Hippocampal formation (tissue), 2 donors: ENCODE data around the gene S1PR1.

Experiments used
- DNase-seq, 2 donors: peaks; one replicate each; lab custom pipeline; 2025; lab: John Stamatoyannopoulos, UW

Gene S1PR1

DNA sequence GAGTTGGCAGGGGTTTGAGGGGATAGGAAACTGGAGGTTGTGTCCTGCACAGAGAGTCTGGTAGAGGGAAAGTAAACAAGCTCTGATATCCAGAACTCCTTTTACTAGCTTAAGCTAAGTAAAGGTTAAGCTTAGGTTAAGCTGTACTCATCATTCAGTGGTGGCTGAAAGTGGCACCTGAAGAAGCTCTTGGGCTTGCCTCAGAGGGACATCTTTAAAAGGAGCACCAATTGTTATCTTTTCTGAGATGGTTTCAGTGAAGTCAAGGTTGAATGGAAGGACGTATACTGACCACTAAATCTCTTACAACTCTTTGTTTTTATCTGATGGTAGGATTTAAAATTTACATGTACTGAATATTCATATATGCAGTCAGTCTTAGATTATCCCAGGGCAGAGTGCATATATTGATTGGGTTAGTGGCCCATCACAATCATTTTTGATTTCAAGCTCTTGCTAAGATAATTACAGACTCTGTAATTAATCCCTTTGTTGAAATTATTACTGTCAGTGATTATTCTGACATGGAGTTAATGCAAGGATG lies 43.3 kb downstream of the S1PR1 start:
- no peak for DNase-seq

DNA sequence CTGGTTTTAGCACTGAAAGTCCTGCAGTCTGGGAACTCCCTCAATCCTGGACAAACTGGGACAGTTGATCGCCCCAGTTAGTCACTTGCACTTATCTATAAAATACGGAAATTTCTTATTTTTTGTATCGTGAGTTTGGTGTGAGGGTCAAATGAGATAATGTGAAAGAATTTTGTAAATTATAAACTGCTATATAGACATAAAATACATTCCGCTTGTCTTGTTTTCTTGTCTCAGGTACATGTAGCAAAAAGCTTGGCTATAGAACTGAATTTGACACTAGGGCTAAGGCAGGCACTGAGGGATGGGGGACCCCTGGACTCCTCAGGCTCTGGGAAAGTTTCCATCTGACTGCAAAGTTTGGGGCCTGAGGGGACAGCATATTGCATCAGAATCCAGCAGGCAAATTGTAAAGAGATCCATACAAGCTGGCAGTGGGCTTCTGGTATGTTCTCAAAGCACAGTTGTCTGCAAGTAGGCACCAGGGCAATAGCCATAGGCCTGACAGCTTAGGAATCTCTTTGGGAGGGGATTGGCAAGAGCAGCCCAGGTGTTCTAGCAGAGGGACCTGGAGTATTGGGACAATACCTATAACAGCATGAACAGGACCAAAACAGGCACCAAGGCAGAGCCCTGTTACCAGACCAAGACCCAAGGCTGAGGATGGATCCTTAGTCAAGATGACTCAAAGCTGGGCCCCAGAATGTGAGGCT lies 44.3 kb downstream of the S1PR1 start:
- no peak for DNase-seq

DNA sequence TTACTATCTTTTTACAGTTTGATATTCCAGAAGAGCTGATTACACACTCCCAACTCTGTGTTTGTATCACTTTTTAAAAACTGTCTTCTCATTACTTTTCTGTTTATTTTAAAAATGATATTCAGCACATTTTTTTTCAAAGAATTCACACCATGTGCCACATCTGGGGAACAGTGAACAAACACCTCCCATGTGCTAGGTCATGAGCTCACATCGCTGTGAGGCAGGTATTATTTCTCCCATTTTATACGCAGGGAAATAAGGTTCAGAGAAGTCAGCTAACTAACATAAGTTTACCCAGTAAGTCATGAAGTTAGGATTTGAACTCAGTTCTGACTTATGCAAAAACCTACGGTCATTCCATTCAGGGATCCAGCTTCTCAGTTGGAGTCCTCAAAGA lies 44.9 kb downstream of the S1PR1 start:
- no peak for DNase-seq

DNA sequence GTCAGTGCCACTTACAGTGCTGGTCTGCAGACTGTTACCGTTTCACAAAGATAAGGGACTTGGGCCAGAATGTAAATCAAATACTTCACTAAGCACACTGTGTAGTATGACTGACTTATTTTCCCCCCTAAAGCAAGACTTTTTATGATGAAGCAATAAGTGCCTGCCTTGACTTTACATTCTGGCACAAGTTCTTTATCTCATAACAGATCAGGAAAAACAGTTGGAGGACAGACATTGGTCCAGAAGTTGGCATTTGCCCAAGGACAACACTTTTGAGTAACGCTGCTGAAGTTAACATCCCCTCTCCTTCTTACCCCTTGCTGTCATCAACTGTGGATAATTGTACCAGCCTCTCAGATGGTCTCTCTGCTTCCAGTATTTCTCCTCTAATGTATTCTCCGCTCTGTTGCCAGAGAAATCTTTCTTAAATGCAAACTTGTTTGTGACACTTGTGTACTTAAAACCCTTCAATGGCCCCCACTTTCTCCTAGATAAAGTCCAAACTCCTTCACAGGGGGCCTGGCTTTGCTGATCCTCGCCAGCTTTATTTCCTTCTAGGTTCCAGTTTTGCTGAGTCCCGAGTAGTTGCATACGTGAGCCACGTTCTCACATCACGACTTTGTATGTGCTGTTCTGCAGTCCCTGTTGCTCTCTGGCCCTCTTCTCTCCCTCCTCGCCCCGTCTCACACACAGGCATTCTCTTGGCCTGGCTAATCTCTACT lies 45.7 kb downstream of the S1PR1 start:
- no peak for DNase-seq

DNA sequence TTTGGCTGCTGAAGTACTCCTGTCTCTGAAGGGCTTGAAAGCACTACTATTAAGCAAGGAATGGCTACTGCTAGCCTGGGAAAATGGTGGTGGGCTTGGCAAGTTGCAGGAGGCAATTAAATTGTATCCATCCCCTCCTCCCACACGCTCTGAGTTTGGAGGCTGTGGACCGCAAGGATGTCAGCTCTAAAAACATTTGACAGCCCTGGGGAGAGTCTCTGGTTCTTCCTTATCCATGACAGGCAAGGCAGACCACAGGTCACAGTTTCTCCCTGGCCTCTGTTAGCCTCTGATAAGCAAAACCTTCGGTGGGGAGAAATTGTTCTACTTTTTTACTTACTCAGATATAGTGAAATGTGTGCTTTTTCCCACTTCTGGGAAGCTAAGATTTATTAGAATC lies 46.6 kb downstream of the S1PR1 start:
- no peak for DNase-seq

DNA sequence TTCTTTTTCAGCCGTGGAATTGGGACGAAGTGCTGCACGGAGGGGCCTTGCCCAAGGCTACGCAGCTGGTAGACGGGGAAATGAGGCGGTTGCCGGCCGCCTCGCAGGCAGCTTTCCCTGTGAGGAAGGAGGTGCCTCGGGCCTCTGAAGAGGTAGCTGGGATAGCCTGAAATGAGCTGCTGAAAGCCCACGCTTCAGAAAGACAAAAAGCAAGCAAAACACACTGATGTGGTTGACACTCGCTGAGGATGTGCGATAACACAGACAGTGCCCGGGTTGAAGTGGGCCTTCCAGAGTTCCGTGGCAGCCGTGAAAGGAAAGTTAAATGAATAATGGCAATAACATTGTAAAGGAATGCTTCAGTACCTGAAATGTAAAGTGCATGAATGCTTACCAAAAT lies 47.2 kb downstream of the S1PR1 start:
- no peak for DNase-seq

DNA sequence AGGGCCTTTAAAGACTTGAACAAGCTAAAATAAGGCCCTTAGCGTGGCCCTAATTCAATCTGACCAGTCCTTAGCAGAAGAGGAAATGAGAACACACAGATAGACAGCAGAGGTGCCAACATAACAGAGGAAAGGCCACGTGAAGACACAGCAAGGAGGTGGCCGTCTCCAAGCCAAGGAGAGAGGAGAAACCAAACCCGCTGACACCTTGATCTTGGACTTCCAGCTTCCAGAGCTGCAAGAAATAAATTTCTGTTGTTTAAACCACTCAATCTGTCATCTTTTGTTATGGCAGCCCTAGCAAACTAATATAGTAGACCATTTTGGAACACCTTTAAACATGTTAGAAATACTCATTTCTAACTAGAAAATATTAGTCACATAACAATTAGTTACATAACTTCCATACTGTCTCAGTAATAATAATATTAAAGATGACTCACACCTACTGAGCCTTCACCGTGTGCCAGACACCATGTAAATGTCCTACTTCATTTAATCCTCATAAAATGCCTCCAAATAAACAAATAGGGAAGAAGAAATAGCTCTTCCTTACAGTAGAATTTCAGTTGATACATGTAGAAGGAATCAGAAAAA lies 47.9 kb downstream of the S1PR1 start:
- no peak for DNase-seq

DNA sequence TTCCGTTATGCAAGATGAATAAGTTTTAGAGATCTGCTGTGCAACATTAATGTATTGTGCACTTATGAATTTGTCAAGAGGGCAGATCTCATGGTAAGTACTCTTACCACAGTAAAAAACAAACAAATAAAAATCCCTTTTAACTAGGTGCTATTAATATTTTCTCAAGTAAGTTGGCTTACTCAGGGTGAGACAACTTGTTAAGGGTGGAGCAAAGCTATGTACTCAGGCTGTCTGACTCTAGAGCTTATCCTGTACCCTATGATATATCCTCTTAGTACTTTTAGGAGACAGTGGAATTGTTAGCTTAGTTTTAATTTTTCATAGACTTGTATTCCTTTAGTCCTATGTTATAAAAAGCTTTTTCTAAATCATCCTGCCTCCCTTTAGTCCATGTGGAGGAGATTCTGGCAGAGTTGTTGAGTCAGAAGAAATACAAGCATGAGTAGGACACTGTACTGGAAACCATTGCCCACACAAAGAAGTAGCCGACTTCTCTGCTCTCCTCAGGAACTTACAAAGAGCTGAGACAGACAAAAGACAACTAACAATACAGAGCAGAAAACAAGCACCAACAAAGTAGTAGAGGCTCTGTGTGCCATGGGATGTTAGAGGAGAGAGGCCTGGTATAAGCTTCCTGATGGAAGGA lies 49.2 kb downstream of the S1PR1 start:
- no peak for DNase-seq

DNA sequence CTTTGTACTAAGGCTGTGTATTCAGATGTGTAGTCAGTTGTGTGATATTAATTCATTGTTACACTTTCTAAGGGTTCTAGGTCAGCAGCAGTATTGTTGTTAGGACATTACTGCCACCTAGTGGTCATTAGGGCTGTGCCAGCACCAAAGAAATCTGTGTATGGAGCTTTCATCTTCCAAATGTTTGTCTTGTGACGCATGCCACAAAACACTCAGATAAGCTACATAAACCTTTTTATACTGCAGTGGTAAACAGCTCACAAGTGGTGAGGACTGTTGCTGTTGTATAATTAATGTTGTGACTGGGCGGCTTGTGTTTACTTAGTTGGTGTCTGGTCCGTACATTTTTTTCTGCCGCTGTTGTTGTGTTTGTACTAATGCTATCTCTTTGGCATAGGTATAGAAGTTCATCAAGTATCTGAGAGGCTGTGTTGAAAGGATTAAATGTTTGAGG lies 51.7 kb downstream of the S1PR1 start:
- peak; percentile 28 to 68 for DNase-seq

DNA sequence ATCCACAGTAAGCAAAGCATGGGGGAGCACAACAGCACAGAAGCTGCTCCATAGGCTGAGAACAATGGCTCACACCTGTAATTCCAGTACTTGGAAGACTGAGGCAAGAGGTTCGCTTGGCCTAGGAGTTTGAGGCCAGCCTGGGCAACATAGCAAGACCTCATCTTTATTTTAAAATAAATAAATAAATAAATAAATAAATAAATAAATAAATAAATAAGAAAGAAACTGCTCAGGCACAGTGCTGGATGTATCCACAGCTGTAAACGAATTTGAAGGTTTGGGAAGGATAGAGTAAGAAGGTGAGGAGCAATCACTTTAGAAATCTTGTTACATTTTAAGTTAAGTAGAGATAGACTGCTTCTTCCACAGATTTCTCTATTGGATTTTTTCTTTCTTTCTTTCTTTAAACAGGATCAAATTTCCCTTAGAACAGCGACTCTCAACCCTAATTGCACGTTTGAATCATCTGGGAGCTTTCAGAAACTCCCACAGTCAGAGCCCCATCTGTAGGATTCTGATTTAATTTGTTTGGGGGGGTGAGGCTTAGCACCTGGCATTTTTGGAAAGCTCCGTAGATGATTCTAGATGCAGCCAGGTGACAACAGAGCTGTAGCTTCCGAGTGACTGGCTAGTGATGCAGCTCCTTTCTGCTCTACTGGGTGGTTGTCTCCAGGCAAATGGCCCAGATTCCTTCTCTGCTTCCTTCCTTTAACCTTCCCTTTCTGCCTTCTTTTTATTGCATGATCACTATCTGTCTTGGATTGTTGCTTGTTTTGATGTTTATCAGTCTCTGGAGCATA lies 53.5 kb downstream of the S1PR1 start:
- no peak for DNase-seq
